Thoracic aorta (tissue), 2 donors: ENCODE data around the gene PREX1. TPM values are rescaled to one million over a fixed set of nuclear protein-coding genes. Genes with fewer than 3 reads are reported as not detected.

Experiments used
- ATAC-seq: fragments of 150-250 bp; one replicate; pipeline ENCODE4 v1.8.0; 2017; ENCODE audit warnings: low read depth; ENCODE audit not compliant: insufficient number of reproducible peaks, low FRiP score
- DNase-seq: peaks from one replicate; pipeline ENCODE4 v3.0.0-alpha.2; 2020; ENCODE audit warnings: low spot score
- H3K27ac ChIP-seq, 2 donors: fragments of 200-600 bp; sonication (generic); 1 replicate in 1 of 2; 2 replicates in 1 of 2; pipeline ENCODE4 v1.5.1; 2016; ENCODE audit warnings: mild to moderate bottlenecking in 2 of 2, moderate library complexity in 2 of 2
- H3K27me3 ChIP-seq: fragments of 200-600 bp; sonication (generic); replicated peaks from 2 replicates; pipeline ENCODE4 v1.6.0; 2016; ENCODE audit warnings: mild to moderate bottlenecking; ENCODE audit not compliant: insufficient read depth
- H3K36me3 ChIP-seq: fragments of 200-600 bp; sonication (generic); one replicate; pipeline ENCODE4 v1.5.1; 2016
- H3K4me1 ChIP-seq, 2 donors: fragments of 200-600 bp; sonication (generic); 1 replicate in 1 of 2; 2 replicates in 1 of 2; pipeline versions ENCODE4 v1.5.1 to v1.6.0; 2016; ENCODE audit warnings: low read depth in 2 of 2, mild to moderate bottlenecking in 1 of 2; ENCODE audit not compliant: control insufficient read depth in 1 of 2
- H3K4me3 ChIP-seq: fragments of 200-600 bp; sonication (generic); 2 replicates; pipeline ENCODE4 v1.5.1; 2016; ENCODE audit warnings: mild to moderate bottlenecking
- H3K9me3 ChIP-seq: fragments of 200-600 bp; sonication (generic); 2 replicates; pipeline ENCODE4 v1.5.1; 2016
- total RNA-seq, 2 donors: library from RNA; depleted of rRNA; stranded (reverse); fragments of >200 nt; gene quantifications; one replicate each; pipeline versions ENCODE4 v1.1.0 to v1.2.3, GENCODE V29; 2016
- TF ChIP-seq, protein P1 (sequence below): fragments of 200-600 bp; sonication (generic); IDR thresholded peaks from one replicate; pipeline ENCODE4 v1.5.1; 2019; ENCODE audit warnings: antibody characterized with exemption

PREX1 gene
- total RNA-seq, 2 donors from 2014 or later, result 94.6 to 101 TPM

DNA sequence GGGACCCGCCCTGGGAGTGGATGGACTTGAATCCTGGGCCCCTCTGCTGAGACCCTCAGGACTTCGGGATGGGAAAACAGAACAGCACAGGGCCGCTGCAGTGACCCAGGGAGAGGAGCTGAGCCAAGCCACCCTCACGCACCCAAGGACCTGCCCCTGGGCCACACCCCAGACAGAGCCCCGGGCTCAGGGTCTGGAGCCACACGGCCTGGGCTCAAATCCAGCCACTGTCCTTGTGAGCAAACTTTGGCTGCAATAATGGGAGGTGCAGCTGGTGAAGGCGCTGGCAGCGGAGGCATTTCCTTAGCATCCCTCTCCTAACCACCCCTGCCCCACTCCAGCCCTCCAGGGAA, 207.7 kb downstream of the PREX1 start:
- no peak for ATAC-seq
- Histone ChIP-seq H3K9me3 (no peaks in the 10 kb centered on the region), H3K27me3 (no peaks in the 10 kb centered on the region), H3K36me3 (peaks cover 1% of the 10 kb centered on the region), H3K4me1 (peaks cover 0 to 19% of the 10 kb centered on the region in 2 donors), H3K4me3 (no peak overlapping the region), H3K27ac (no peak overlapping the region)
- TF ChIP-seq, protein P1, sequence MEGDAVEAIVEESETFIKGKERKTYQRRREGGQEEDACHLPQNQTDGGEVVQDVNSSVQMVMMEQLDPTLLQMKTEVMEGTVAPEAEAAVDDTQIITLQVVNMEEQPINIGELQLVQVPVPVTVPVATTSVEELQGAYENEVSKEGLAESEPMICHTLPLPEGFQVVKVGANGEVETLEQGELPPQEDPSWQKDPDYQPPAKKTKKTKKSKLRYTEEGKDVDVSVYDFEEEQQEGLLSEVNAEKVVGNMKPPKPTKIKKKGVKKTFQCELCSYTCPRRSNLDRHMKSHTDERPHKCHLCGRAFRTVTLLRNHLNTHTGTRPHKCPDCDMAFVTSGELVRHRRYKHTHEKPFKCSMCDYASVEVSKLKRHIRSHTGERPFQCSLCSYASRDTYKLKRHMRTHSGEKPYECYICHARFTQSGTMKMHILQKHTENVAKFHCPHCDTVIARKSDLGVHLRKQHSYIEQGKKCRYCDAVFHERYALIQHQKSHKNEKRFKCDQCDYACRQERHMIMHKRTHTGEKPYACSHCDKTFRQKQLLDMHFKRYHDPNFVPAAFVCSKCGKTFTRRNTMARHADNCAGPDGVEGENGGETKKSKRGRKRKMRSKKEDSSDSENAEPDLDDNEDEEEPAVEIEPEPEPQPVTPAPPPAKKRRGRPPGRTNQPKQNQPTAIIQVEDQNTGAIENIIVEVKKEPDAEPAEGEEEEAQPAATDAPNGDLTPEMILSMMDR, result no peak
- no peak for DNase-seq

DNA sequence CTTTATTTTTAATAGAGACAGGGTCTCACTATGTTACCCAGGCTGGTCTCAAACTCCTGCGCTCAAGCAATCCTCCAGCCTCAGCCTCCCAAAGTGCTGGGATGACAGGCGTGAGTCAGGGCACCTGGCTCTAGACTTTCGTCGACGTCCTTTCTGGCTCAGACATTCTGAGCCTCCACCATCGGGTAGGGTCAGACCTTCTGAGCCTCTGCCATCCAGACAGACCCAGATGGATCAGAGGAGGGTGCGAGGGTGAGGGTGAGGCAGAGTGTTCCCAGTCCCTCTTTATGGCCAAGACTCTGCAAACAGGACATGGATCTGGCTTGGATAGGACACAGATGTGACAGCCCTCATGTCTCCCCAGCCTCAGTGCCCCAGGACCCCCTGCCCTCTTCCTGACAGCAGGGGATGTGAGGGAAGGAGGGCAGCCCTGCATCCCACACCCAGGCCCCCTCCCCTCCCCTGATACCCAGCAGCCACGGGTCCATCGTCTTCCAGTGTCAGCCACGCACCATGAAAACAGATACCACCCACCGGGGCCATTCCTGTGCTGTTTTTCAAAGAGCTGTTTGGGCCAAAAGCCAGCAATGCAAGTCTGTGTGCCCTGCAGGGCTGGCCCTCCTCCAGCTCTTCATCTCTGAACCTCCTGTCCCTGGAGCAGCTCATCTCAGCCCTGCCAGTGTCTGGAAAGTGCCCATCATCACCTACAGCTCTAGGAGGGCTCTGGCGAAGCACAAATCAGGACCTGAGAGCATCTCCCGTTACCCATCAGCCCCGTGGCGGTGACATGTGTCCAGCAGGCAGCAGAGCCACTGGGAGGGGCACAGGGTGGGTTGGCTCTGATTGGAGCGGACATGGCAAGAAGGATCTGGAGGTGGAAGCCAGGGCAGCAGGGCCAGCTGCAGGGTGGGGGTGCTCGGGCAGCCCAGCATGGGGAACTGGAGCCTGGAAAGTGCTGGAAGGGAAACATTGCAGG, 208.4 kb downstream of the PREX1 start:
- ATAC-seq (no peak), DNase-seq (no peak)
- TF ChIP-seq, protein P1, result no peak
- Histone ChIP-seq H3K27me3 (no peaks in the 10 kb centered on the region), H3K4me1 (peaks cover 0 to 19% of the 10 kb centered on the region in 2 donors), H3K36me3 (no peaks in the 10 kb centered on the region), H3K9me3 (no peaks in the 10 kb centered on the region), H3K4me3 (no peak overlapping the region), H3K27ac (no peak overlapping the region)

DNA sequence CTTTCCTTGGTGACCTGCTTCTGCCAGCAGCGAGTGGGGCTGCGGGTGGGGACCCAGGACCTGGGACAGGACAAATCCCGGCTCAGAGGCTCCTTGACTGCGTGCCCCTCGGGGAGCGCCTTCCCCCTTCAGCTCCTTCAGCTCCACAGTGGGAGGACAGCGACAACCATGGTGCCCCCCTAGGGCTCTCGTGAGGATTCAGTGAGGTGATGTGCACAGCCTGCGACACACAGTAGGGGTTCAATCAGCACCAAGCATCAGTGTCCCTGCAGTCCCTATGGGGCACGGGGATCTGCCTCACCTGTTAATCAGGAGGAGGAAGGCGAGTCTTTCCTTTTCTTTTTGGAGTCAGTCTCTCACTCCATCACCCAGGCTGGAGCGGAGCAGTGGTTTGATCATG, 209.2 kb downstream of the PREX1 start:
- no peaks in the 10 kb centered on the region for H3K27me3 ChIP-seq
- H3K36me3 ChIP-seq, result no peaks in the 10 kb centered on the region
- H3K9me3 ChIP-seq, result no peaks in the 10 kb centered on the region
- ATAC-seq (no peak), DNase-seq (no peak)
- peaks cover 0 to 19% of the 10 kb centered on the region in 2 donors for H3K4me1 ChIP-seq
- H3K27ac ChIP-seq, result no peak overlapping the region
- TF ChIP-seq, protein P1, result no peak
- no peak overlapping the region for H3K4me3 ChIP-seq

DNA sequence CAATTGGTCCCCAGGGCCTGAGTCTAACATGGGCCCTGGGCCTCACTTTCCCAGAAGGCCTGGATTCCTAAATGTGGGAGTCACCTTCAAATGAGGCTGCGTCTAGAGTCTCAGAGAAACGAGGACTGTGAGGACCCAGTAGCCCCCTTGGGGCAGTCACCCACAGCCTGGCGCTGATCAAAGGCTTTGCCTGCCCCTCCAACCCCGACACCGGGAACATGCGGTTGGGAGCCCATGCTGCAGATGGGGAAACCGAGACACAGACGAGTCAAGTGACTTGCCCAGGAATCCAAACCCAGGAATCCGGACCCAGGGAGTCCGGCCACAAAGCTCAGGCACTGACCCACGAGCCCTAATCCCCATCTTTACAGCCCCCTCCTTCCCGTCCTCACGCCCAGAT, 209.7 kb downstream of the PREX1 start:
- H3K36me3 ChIP-seq, result no peaks in the 10 kb centered on the region
- peaks cover 0 to 19% of the 10 kb centered on the region in 2 donors for H3K4me1 ChIP-seq
- DNase-seq (no peak), ATAC-seq (no peak)
- no peaks in the 10 kb centered on the region for H3K9me3 ChIP-seq
- no peaks in the 10 kb centered on the region for H3K27me3 ChIP-seq
- TF ChIP-seq, protein P1, result no peak
- H3K27ac ChIP-seq, result no peak overlapping the region
- no peak overlapping the region for H3K4me3 ChIP-seq

DNA sequence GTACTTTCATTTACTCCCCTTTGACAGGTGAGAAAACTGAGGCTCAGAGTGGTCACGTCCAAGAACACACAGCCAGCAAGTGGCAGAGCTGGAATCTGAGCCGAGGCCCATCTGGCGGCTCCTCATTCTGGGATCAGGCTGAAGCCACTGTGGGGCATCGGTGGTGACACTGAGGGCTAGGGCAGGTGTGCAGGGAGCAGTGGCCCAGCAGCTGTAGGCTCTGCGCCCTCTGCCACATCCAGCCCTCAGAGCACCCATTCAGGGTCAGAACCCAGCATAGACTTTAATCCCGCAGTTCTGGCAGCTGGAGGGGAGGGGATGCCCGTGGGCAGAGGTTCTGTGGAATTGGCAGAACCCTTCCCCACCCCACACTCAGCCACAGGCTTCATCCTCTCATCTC, 210.3 kb downstream of the PREX1 start:
- H3K4me3 ChIP-seq, result no peak overlapping the region
- H3K27me3 ChIP-seq, result no peaks in the 10 kb centered on the region
- TF ChIP-seq, protein P1, result no peak
- H3K4me1 ChIP-seq, result peaks cover 0 to 19% of the 10 kb centered on the region in 2 donors
- no peaks in the 10 kb centered on the region for H3K36me3 ChIP-seq
- DNase-seq (no peak), ATAC-seq (no peak)
- no peak overlapping the region for H3K27ac ChIP-seq
- H3K9me3 ChIP-seq, result no peaks in the 10 kb centered on the region
